ACC112 (cell line): ENCODE measurements around the gene HOXD1.

Source experiments
- H2AFZ ChIP-seq: fragments of 200-600 bp; sonication (generic); one replicate; pipeline ENCODE4 v1.6.0; 2017; ENCODE audit warnings: antibody characterized with exemption, low read length; ENCODE audit not compliant: unreplicated experiment
- H3K27ac ChIP-seq: fragments of 200-600 bp; sonication (generic); 2 replicates; pipeline ENCODE4 v1.5.1; 2014; ENCODE audit warnings: low read depth, mild to moderate bottlenecking, antibody characterized with exemption, low read length, moderate library complexity
- H3K27me3 ChIP-seq: fragments of 200-600 bp; sonication (generic); 2 replicates; pipeline ENCODE4 v1.6.1; 2014; ENCODE audit warnings: mild to moderate bottlenecking, antibody characterized with exemption, low read length, moderate library complexity, mixed read lengths; ENCODE audit not compliant: insufficient read depth
- H3K36me3 ChIP-seq: fragments of 200-600 bp; sonication (generic); 2 replicates; pipeline ENCODE4 v1.6.1; 2016; ENCODE audit warnings: mild to moderate bottlenecking, antibody characterized with exemption, low read length, moderate library complexity, mixed read lengths; ENCODE audit not compliant: insufficient read depth
- H3K4me1 ChIP-seq: fragments of 200-600 bp; sonication (generic); one replicate; pipeline ENCODE4 v1.6.1; 2016; ENCODE audit warnings: low read length, mixed read lengths; ENCODE audit not compliant: insufficient read depth, unreplicated experiment, control insufficient read depth
- H3K4me3 ChIP-seq: fragments of 200-600 bp; sonication (generic); 2 replicates; pipeline ENCODE4 v1.5.1; 2014; ENCODE audit warnings: mild to moderate bottlenecking, low read depth, low read length
- H3K79me2 ChIP-seq: fragments of 200-600 bp; sonication (generic); one replicate; pipeline ENCODE4 v1.6.0; 2016; ENCODE audit warnings: low read length; ENCODE audit not compliant: control insufficient read depth, unreplicated experiment, insufficient read depth

HOXD1 gene

DNA sequence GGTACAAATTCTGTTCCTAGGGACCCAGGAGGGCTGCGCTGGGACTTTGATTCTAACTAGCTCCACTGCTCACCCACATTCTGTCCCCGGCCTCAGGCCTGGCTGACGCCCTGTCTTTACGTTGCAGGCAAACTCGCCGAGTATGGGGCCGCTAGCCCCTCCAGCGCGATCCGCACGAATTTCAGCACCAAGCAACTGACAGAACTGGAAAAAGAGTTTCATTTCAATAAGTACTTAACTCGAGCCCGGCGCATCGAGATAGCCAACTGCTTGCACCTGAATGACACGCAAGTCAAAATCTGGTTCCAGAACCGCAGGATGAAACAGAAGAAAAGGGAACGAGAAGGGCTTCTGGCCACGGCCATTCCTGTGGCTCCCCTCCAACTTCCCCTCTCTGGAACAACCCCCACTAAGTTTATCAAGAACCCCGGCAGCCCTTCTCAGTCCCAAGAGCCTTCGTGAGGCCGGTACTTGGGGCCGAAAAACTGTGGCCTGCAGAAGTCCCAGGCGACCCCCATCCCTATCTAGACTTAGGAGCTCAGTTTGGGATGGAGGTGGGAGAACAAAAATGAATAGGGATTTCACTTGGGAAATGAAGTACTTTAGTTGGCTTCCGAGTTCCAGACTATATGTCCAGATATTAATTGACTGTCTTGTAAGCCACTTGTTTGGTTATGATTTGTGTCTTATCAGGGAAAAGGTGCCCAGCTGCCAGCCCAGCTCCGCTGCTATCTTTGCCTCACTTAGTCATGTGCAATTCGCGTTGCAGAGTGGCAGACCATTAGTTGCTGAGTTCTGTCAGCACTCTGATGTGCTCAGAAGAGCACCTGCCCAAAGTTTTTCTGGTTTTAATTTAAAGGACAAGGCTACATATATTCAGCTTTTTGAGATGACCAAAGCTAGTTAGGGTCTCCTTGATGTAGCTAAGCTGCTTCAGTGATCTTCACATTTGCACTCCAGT, 1.5 kb downstream of the HOXD1 start:
- Histone ChIP-seq H3K79me2 (no peaks in the 10 kb centered on the region), H3K27ac (no peak overlapping the region), H3K4me3 (peak overlapping the region; percentile 83), H3K4me1 (peaks cover 3% of the 10 kb centered on the region), H3K36me3 (no peaks in the 10 kb centered on the region), H2AFZ (no peak overlapping the region), H3K27me3 (peaks cover 61% of the 10 kb centered on the region)

DNA sequence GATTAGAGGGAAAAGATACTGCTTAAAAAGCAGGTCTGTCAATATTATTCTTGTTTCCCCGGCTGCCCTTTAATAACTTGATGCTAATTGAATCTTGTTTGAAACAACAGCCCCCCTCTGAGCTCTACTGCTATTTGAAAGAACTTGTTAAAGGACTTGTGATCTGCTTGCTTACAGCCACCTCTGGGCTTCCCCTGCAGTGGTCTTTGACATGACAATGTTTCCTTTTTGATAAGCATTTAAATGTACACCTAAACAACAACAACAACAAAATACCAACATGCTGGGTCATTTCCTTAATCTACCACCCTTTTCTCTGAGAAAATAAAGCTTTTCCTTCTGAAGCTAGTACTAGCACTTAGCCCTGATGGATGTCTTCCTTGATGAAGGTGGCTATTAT, 3.9 kb downstream of the HOXD1 start:
- no peak overlapping the region for H2AFZ ChIP-seq
- H3K27ac ChIP-seq = no peak overlapping the region
- peaks cover 61% of the 10 kb centered on the region for H3K27me3 ChIP-seq
- no peak overlapping the region for H3K4me3 ChIP-seq
- no peaks in the 10 kb centered on the region for H3K79me2 ChIP-seq
- no peaks in the 10 kb centered on the region for H3K36me3 ChIP-seq
- peaks cover 1% of the 10 kb centered on the region for H3K4me1 ChIP-seq

DNA sequence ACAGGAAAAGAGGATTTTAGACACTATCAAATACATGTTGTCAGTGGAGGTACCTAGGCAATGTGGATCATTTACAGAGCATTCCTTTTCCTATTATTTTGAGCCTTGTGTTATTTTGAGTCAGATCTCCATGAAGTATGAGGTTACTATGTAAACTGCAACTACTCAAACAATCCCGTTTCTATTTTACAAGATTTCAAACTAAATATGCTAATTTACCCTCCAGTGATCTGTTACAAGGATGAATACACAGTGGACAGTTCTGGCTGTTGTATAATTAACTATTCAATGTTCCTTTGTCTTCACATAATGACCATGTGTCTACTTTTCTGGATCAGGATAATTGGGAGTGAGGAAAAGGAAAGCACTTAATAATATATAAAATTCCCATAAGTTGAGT, 4.6 kb downstream of the HOXD1 start:
- H3K4me1 ChIP-seq = no peaks in the 10 kb centered on the region
- no peaks in the 10 kb centered on the region for H3K79me2 ChIP-seq
- no peak overlapping the region for H2AFZ ChIP-seq
- no peaks in the 10 kb centered on the region for H3K36me3 ChIP-seq
- H3K27ac ChIP-seq = no peak overlapping the region
- no peak overlapping the region for H3K4me3 ChIP-seq
- H3K27me3 ChIP-seq = peaks cover 65% of the 10 kb centered on the region

DNA sequence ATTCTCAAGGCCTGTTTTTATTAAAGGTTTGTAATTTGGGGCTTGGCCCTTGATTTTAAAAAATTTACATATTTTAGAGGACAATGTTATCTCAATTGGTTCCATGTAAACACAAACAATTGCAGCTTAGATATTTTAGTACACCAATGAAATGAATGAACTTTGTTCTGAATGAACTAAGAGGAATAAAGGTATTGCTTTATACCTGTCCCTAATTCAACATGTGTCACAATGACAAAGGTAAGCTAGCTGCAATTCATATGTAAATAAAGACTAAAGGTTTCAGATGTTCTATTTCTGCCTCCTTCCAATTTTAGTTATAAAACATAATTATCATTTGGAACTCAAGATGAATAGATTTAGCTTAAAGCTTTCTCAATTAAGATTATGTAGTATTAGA, 11.4 kb downstream of the HOXD1 start:
- peaks cover 12% of the 10 kb centered on the region for H3K27me3 ChIP-seq

DNA sequence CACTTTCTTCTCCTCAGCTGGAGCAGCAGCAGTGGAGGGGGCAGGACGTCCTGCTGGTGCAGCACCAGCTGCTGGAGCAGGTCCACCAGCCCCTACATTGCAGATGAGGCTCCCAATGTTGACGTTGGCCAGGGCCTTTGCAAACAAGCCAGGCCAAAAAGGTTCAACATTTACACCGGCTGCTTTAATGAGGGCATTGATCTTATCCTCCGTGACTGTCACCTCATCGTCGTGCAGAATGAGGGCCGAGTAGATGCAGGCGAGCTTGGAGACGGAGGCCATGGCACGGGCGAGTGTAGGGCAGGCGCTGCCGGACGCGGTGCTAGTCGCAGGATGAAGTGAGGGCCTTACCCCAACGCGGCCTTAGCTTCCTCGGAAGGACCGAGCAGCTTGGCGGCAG, 12.5 kb downstream of the HOXD1 start:
- no peaks in the 10 kb centered on the region for H3K36me3 ChIP-seq
- H2AFZ ChIP-seq = no peak overlapping the region
- H3K4me3 ChIP-seq = no peak overlapping the region
- no peaks in the 10 kb centered on the region for H3K4me1 ChIP-seq
- no peak overlapping the region for H3K27ac ChIP-seq
- H3K27me3 ChIP-seq = peaks cover 16% of the 10 kb centered on the region
- H3K79me2 ChIP-seq = no peaks in the 10 kb centered on the region

More for the DNA sequence above, 11.4 kb downstream of the HOXD1 start:
- H3K79me2 ChIP-seq = no peaks in the 10 kb centered on the region
- no peak overlapping the region for H3K4me3 ChIP-seq
- H3K36me3 ChIP-seq = no peaks in the 10 kb centered on the region
- no peak overlapping the region for H3K27ac ChIP-seq
- no peaks in the 10 kb centered on the region for H3K4me1 ChIP-seq
- H2AFZ ChIP-seq = no peak overlapping the region

DNA sequence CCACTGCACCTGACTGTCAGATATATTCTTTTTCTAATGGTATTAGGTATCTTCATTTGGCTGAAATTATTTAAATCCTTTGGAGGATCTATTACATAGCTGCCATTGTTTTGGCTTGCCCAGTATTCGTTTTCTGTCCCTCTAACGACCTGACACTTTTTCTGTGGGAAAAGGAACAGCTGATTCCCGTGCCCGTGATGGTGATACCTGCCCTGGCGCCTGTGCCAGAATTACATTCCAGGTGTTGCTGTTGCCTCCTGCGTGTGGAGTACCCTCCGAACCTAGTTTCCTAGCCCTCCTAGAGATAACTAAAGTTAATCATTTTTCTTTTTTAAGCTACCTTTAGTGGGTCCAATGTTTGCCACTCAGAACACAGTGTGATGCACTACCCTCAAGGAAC, 14.0 kb downstream of the HOXD1 start:
- no peaks in the 10 kb centered on the region for H3K4me1 ChIP-seq
- H3K4me3 ChIP-seq = no peak overlapping the region
- no peak overlapping the region for H3K27ac ChIP-seq
- H3K36me3 ChIP-seq = no peaks in the 10 kb centered on the region
- H3K27me3 ChIP-seq = peaks cover 15% of the 10 kb centered on the region
- H3K79me2 ChIP-seq = no peaks in the 10 kb centered on the region
- H2AFZ ChIP-seq = no peak overlapping the region

DNA sequence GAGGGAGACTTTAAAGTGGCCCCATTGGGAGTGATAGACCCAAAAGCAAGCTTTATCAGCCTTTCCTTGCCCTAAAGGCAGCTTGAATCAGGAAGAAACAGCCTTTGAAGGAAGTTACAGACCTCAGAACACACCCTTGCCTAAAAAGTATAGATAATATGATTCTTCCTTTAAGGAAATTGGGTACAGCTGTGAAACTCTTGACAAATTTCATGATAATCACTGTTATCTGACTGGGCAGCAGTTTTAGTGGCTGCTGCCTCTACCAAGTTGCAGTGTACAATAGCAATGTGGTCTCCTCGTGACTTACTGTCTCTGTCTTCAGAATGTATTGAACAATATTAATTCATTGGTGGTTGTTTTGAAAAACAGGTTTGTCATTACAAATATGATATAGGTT, 16.7 kb downstream of the HOXD1 start:
- no peaks in the 10 kb centered on the region for H3K4me1 ChIP-seq
- peaks cover 11% of the 10 kb centered on the region for H3K27me3 ChIP-seq
- H3K79me2 ChIP-seq = no peaks in the 10 kb centered on the region
- H3K36me3 ChIP-seq = no peaks in the 10 kb centered on the region
- no peak overlapping the region for H3K4me3 ChIP-seq
- no peak overlapping the region for H2AFZ ChIP-seq
- no peak overlapping the region for H3K27ac ChIP-seq

DNA sequence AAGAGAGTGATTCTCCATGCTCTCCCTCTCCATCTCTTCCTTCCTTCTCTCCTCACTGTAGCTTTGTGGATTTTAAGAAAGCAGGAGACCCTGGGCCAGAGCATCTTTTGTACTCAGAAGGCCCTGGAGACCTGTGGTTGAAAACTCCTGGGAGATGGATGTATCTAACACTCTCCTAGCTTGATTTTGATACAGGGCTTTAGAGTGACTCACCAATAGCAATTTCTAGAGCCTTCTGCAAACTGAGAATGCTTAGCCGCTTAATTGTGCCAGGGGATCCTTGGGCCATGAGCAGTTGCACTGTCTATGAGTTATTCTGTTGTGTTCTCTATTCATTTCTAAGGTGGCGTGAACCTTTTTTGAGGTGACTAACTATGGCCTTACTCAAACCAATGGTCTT, 17.7 kb downstream of the HOXD1 start:
- Histone ChIP-seq H2AFZ (no peak overlapping the region), H3K27me3 (peaks cover 15% of the 10 kb centered on the region), H3K27ac (no peak overlapping the region), H3K79me2 (no peaks in the 10 kb centered on the region), H3K36me3 (no peaks in the 10 kb centered on the region), H3K4me3 (no peak overlapping the region), H3K4me1 (no peaks in the 10 kb centered on the region)

DNA sequence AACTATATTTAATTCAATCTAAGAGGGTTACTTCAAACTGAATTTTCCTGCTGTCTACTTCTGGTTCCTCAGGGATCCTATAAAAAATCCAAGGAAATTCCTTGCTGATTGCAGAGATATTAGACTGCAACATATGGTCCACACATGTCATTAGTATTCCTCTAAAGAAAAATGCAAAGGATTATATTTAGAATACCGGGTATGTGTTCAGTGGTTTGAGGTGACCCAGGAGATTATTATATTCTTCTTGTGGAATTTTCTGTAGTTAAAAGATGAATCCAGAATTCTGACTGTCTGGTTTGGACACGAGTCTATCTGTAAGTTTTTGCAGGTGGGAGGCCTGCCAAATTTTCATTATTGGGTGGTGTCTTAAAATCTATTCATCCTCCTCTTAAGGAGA, 18.2 kb downstream of the HOXD1 start:
- Histone ChIP-seq H3K4me3 (no peak overlapping the region), H3K79me2 (no peaks in the 10 kb centered on the region), H3K36me3 (no peaks in the 10 kb centered on the region), H3K27ac (no peak overlapping the region), H2AFZ (no peak overlapping the region), H3K27me3 (peaks cover 18% of the 10 kb centered on the region), H3K4me1 (no peaks in the 10 kb centered on the region)

DNA sequence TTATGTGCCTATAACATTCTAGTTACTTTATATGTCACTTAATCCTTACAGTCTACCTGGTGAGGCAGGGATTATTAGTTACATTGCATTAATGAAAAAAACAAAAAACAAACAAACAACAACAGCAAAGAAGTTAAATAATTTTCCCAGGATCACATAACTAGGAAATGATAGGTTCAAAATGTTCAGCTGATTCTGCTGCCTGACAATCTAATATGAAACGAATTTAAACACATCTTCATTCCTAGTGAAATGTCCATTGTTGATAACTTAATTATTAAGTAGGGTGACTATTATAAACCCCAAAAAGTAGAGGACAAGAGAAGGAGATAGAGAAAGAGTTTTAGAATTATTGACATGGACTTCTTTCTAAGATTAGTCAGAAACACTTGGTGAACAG, 22.6 kb downstream of the HOXD1 start:
- Histone ChIP-seq H3K27ac (no peak overlapping the region), H3K4me3 (no peak overlapping the region), H3K27me3 (peaks cover 10% of the 10 kb centered on the region), H2AFZ (no peak overlapping the region), H3K4me1 (no peaks in the 10 kb centered on the region), H3K36me3 (no peaks in the 10 kb centered on the region), H3K79me2 (no peaks in the 10 kb centered on the region)

DNA sequence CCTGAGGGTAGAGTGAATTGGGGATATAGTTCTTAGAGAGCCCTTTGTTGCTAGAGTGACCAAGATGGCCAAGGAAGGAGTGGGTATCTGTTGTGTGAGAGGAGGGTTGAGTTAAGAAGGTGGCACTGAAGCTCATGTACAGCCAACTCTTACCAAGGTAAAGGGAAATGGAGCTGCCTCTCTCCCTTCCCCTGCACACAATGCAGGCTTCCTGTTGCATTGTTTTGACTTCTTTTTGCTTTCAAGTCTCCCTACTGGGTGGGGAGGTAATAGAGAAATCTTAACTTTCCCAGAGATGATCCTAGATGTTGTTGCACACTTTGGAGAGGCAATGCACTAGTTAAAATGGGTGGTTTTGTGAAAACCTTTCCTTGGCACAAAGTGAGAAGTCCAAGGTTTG, 23.8 kb downstream of the HOXD1 start:
- H2AFZ ChIP-seq = no peak overlapping the region
- H3K79me2 ChIP-seq = no peaks in the 10 kb centered on the region
- H3K4me1 ChIP-seq = no peaks in the 10 kb centered on the region
- H3K36me3 ChIP-seq = no peaks in the 10 kb centered on the region
- H3K4me3 ChIP-seq = no peak overlapping the region
- H3K27me3 ChIP-seq = peaks cover 10% of the 10 kb centered on the region
- H3K27ac ChIP-seq = no peak overlapping the region
